PC-9 (cell line): ENCODE measurements around the gene TRIML1.

ENCODE experiments used
- EZH2 ChIP-seq: fragments of 200-600 bp; sonication (generic); IDR thresholded peaks from 2 replicates; pipeline ENCODE4 v1.8.0; 2017; ENCODE audit warnings: antibody characterized with exemption, low read depth
- TF ChIP-seq, protein P1 (sequence below): fragments of 200-600 bp; sonication (generic); conservative IDR thresholded peaks from 2 replicates; pipeline ENCODE4 v1.6.1; 2017; ENCODE audit warnings: mixed run types, antibody characterized with exemption, mild to moderate bottlenecking, moderate library complexity

GRCh38 chr4:188190461-188190860, 51.2 kb downstream of the TRIML1 start:
- TF ChIP-seq, protein P1, sequence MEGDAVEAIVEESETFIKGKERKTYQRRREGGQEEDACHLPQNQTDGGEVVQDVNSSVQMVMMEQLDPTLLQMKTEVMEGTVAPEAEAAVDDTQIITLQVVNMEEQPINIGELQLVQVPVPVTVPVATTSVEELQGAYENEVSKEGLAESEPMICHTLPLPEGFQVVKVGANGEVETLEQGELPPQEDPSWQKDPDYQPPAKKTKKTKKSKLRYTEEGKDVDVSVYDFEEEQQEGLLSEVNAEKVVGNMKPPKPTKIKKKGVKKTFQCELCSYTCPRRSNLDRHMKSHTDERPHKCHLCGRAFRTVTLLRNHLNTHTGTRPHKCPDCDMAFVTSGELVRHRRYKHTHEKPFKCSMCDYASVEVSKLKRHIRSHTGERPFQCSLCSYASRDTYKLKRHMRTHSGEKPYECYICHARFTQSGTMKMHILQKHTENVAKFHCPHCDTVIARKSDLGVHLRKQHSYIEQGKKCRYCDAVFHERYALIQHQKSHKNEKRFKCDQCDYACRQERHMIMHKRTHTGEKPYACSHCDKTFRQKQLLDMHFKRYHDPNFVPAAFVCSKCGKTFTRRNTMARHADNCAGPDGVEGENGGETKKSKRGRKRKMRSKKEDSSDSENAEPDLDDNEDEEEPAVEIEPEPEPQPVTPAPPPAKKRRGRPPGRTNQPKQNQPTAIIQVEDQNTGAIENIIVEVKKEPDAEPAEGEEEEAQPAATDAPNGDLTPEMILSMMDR: no peak
- no peak for TF ChIP-seq EZH2
